Mammary epithelial cell (primary cell): ENCODE measurements around the gene HDDC3.

Experiments
- CTCF ChIP-seq, 2 donors: IDR thresholded peaks in 1 of 2; conservative IDR thresholded peaks in 1 of 2; 2 replicates each; pipeline ENCODE4 v1.5.1; 2011 to 2012; ENCODE audit warnings: inconsistent platforms in 2 of 2, low read length in 2 of 2, mild to moderate bottlenecking in 2 of 2, control low read depth in 1 of 2, low read depth in 1 of 2; ENCODE audit not compliant: insufficient read depth in 1 of 2; ENCODE audit errors: extremely low read depth in 1 of 2
- EZH2 ChIP-seq: IDR thresholded peaks from 2 replicates; pipeline ENCODE4 v1.6.1; 2012; ENCODE audit warnings: low read length, inconsistent platforms, borderline replicate concordance

GRCh38 chr15:90915216-90915807 lies 17.0 kb downstream of the HDDC3 start:
- TF ChIP-seq CTCF (conservative IDR thresholded peaks at IDR 0.05 in 1 of 2, IDR thresholded peaks at IDR 0.05 in 1 of 2; ENCODE audit: extremely low read depth in 1 of 2, insufficient read depth in 1 of 2, low read depth in 1 of 2, low read length in 2 of 2) (no peak), EZH2 (no peak)
